ENCODE measurements around the gene MUC5AC. TPM values are rescaled to one million over a fixed set of nuclear protein-coding genes. Genes with fewer than 3 reads are reported as not detected.
"Not testable (repeated sequence)": the region's sequence is repeated elsewhere in the genome, so short reads cannot be mapped to it uniquely, and the experiment has no call there.

The MUC5AC gene
- total RNA-seq, 2 experiments from 2014 or later: not detected

- no peak for ATAC-seq
- POLR2A ChIA-PET: no interaction called here
- intact Hi-C loops (cut with micrococcal nuclease): no loop called here
Observed at GRCh38 chr11:1109918-1110705, 47.6 kb upstream of the MUC5AC start.

GRCh38 chr11:1111545-1112212 is 46.1 kb upstream of the MUC5AC start:
- intact Hi-C loops (cut with micrococcal nuclease): no loop called here
- Mint-ChIP-seq H3K4me3 (no peak overlapping the region), H3K27ac (no peak overlapping the region), H3K36me3 (ENCODE audit: low read depth) (no peaks in the 10 kb centered on the region), H3K4me1 (ENCODE audit: low read depth) (no peaks in the 10 kb centered on the region), H3K27me3 (no peaks in the 10 kb centered on the region), H3K9me3 (no peaks in the 10 kb centered on the region)
- no peak for ATAC-seq
- ChIA-PET POLR2A (no interaction called here), CTCF (no interaction called here)
- no peak for TF ChIP-seq CTCF (IDR thresholded peaks at IDR 0.05)
- no peak for DNase-seq

More at GRCh38 chr11:1109918-1110705, 47.6 kb upstream of the MUC5AC start:
- no peak for DNase-seq
- no peaks in the 10 kb centered on the region for H3K27me3 Mint-ChIP-seq
- no peaks in the 10 kb centered on the region for H3K9me3 Mint-ChIP-seq
- no peaks in the 10 kb centered on the region for H3K4me1 Mint-ChIP-seq (ENCODE audit: low read depth)
- H3K27ac Mint-ChIP-seq: no peak overlapping the region
- no peaks in the 10 kb centered on the region for H3K36me3 Mint-ChIP-seq (ENCODE audit: low read depth)
- no peak for TF ChIP-seq CTCF (IDR thresholded peaks at IDR 0.05)
- CTCF ChIA-PET: no interaction called here
- H3K4me3 Mint-ChIP-seq: no peak overlapping the region

- Mint-ChIP-seq H3K4me3 (no peak overlapping the region), H3K9me3 (no peaks in the 10 kb centered on the region), H3K36me3 (ENCODE audit: low read depth) (no peaks in the 10 kb centered on the region), H3K27me3 (no peaks in the 10 kb centered on the region), H3K4me1 (ENCODE audit: low read depth) (no peaks in the 10 kb centered on the region), H3K27ac (no peak overlapping the region)
- no peak for DNase-seq
- POLR2A ChIA-PET: no interaction called here
- TF ChIP-seq CTCF (IDR thresholded peaks at IDR 0.05): no peak
- ATAC-seq: peak; percentile 25
- CTCF ChIA-PET: no interaction called here
- intact Hi-C loops (cut with micrococcal nuclease): no loop called here
Observed at GRCh38 chr11:1112351-1113191, 45.2 kb upstream of the MUC5AC start.

GRCh38 chr11:1113405-1114201 is 44.1 kb upstream of the MUC5AC start:
- H3K36me3 Mint-ChIP-seq (ENCODE audit: low read depth): no peaks in the 10 kb centered on the region
- CTCF ChIA-PET: interaction anchor here (0.7 kb wide), 1 partner anchor 17 kb away, joined by 3 read pairs; no protein-coding TSS in a partner anchor
- H3K9me3 Mint-ChIP-seq: no peaks in the 10 kb centered on the region
- no peak overlapping the region for H3K27ac Mint-ChIP-seq
- H3K4me1 Mint-ChIP-seq (ENCODE audit: low read depth): no peaks in the 10 kb centered on the region
- DNase-seq (no peak), ATAC-seq (no peak)
- no peak overlapping the region for H3K4me3 Mint-ChIP-seq
- no peaks in the 10 kb centered on the region for H3K27me3 Mint-ChIP-seq
- POLR2A ChIA-PET: no interaction called here
- TF ChIP-seq CTCF (IDR thresholded peaks at IDR 0.05): no peak
- intact Hi-C loops (cut with micrococcal nuclease): no loop called here

- DNase-seq; H3K4me1 Mint-ChIP-seq (ENCODE audit: low read depth); H3K27ac Mint-ChIP-seq; H3K36me3 Mint-ChIP-seq (ENCODE audit: low read depth); H3K27me3 Mint-ChIP-seq; CTCF ChIA-PET; H3K4me3 Mint-ChIP-seq; POLR2A ChIA-PET; ATAC-seq; H3K9me3 Mint-ChIP-seq; intact Hi-C loops (cut with micrococcal nuclease): not testable (repeated sequence)
Observed at GRCh38 chr11:1115292-1115691, 42.5 kb upstream of the MUC5AC start.

All from activated CD8-positive, alpha-beta T cell treated with anti-CD3 and anti-CD28 coated beads for 36 hours (primary cell).